Uterus (tissue), 4 donors: Measurements from ENCODE around the gene IL4R. TPM values are rescaled to one million over a fixed set of nuclear protein-coding genes. Genes with fewer than 3 reads are reported as not detected.

ENCODE experiments used
- DNase-seq, 2 donors: peaks; one replicate each; pipeline ENCODE4 v3.0.0-alpha.2; 2019 to 2020
- H3K27ac ChIP-seq, 2 donors: fragments of 200-600 bp; sonication (generic); 1 replicate in 1 of 2; 2 replicates in 1 of 2; pipeline ENCODE4 v1.5.1; 2016 to 2018
- H3K27me3 ChIP-seq, 2 donors: fragments of 200-600 bp; sonication (generic); one replicate each; pipeline ENCODE4 v1.5.1; 2018 to 2019; ENCODE audit warnings: control low read depth in 1 of 2
- H3K36me3 ChIP-seq, 2 donors: fragments of 200-600 bp; sonication (generic); one replicate each; pipeline ENCODE4 v1.5.1; 2019; ENCODE audit warnings: control low read depth in 1 of 2
- H3K4me1 ChIP-seq, 2 donors: fragments of 200-600 bp; sonication (generic); one replicate each; pipeline ENCODE4 v1.5.1; 2018 to 2019; ENCODE audit warnings: control low read depth in 1 of 2
- H3K4me3 ChIP-seq, 2 donors: fragments of 200-600 bp; sonication (generic); 1 replicate in 1 of 2; 2 replicates in 1 of 2; pipeline ENCODE4 v1.5.1; 2018 to 2019; ENCODE audit warnings: mild to moderate bottlenecking in 1 of 2
- H3K9me3 ChIP-seq, 2 donors: fragments of 200-600 bp; sonication (generic); one replicate each; pipeline ENCODE4 v1.5.1; 2019; ENCODE audit warnings: control low read depth in 1 of 2
- CTCF ChIP-seq, 4 experiments: fragments of 200-600 bp in 2 of 4; fragments of 450-650 bp in 2 of 4; sonication (generic) in 2 of 4; IDR thresholded peaks; one replicate each; pipeline ENCODE4 v1.5.1; 2016 to 2019; ENCODE audit warnings: antibody characterized with exemption in 4 of 4, mild to moderate bottlenecking in 2 of 4, moderate library complexity in 1 of 4
- POLR2A ChIP-seq, 2 donors: fragments of 450-650 bp; IDR thresholded peaks; one replicate each; pipeline ENCODE4 v1.6.1; 2016; ENCODE audit warnings: antibody characterized with exemption in 2 of 2, mild to moderate bottlenecking in 1 of 2, moderate library complexity in 1 of 2
- intact Hi-C: fragments of 100-400 bp; cut with DNase I; formaldehyde crosslinking; loops from one replicate; pipeline ENCODE4 v1.15.1; 2023; ENCODE audit warnings: low total_unique reads
- total RNA-seq, 4 donors: library from RNA; depleted of rRNA in 3 of 4; stranded (reverse); fragments of >200 nt in 3 of 4; gene quantifications; one replicate each; pipeline versions ENCODE4 v1.1.0 to v1.2.4, GENCODE V29; 2014 to 2023
- donor health status: DM: yes; HTN: yes; CAD: no.

Gene IL4R
- total RNA-seq, 4 donors from 2014 or later, result 9.4 to 137 (median 45.4) TPM

GRCh38 chr16:27402569-27402963, 88.8 kb downstream of the IL4R start:
- H3K4me3 ChIP-seq, result no peak overlapping the region
- no peak for DNase-seq
- H3K4me1 ChIP-seq, result no peaks in the 10 kb centered on the region
- H3K36me3 ChIP-seq, result no peaks in the 10 kb centered on the region
- intact Hi-C loops, result no loop called here
- no peaks in the 10 kb centered on the region for H3K27me3 ChIP-seq
- H3K27ac ChIP-seq, result no peak overlapping the region
- no peak for TF ChIP-seq CTCF (IDR thresholded peaks at IDR 0.05)
- TF ChIP-seq POLR2A (IDR thresholded peaks at IDR 0.05), result no peak
- H3K9me3 ChIP-seq, result no peaks in the 10 kb centered on the region

- DNase-seq, result no peak
- no peaks in the 10 kb centered on the region for H3K9me3 ChIP-seq
- TF ChIP-seq POLR2A (IDR thresholded peaks at IDR 0.05) (no peak), CTCF (IDR thresholded peaks at IDR 0.05) (no peak)
- no peaks in the 10 kb centered on the region for H3K36me3 ChIP-seq
- no peaks in the 10 kb centered on the region for H3K27me3 ChIP-seq
- no peak overlapping the region for H3K27ac ChIP-seq
- no peaks in the 10 kb centered on the region for H3K4me1 ChIP-seq
- intact Hi-C loops, result no loop called here
- no peak overlapping the region for H3K4me3 ChIP-seq
Observed at GRCh38 chr16:27402964-27403600, 89.3 kb downstream of the IL4R start.

GRCh38 chr16:27403601-27403992, 89.8 kb downstream of the IL4R start:
- Histone ChIP-seq H3K9me3 (no peaks in the 10 kb centered on the region), H3K4me1 (no peaks in the 10 kb centered on the region), H3K4me3 (no peak overlapping the region), H3K36me3 (no peaks in the 10 kb centered on the region), H3K27me3 (no peaks in the 10 kb centered on the region), H3K27ac (no peak overlapping the region)
- no peak for DNase-seq
- intact Hi-C loops, result no loop called here
- no peak for TF ChIP-seq POLR2A (IDR thresholded peaks at IDR 0.05)
- no peak for TF ChIP-seq CTCF (IDR thresholded peaks at IDR 0.05)

GRCh38 chr16:27404163-27404823, 90.5 kb downstream of the IL4R start:
- Histone ChIP-seq H3K9me3 (no peaks in the 10 kb centered on the region), H3K4me1 (no peaks in the 10 kb centered on the region), H3K4me3 (no peak overlapping the region), H3K27ac (no peak overlapping the region), H3K36me3 (no peaks in the 10 kb centered on the region), H3K27me3 (no peaks in the 10 kb centered on the region)
- no peak for DNase-seq
- TF ChIP-seq POLR2A (IDR thresholded peaks at IDR 0.05) (no peak), CTCF (IDR thresholded peaks at IDR 0.05) (no peak)
- intact Hi-C loops, result no loop called here

GRCh38 chr16:27405546-27406451, 92.0 kb downstream of the IL4R start:
- TF ChIP-seq CTCF (IDR thresholded peaks at IDR 0.05) (no peak), POLR2A (IDR thresholded peaks at IDR 0.05) (no peak)
- Histone ChIP-seq H3K4me3 (no peak overlapping the region), H3K36me3 (no peaks in the 10 kb centered on the region), H3K27me3 (no peaks in the 10 kb centered on the region), H3K4me1 (no peaks in the 10 kb centered on the region), H3K9me3 (no peaks in the 10 kb centered on the region), H3K27ac (no peak overlapping the region)
- intact Hi-C loops, result no loop called here
- no peak for DNase-seq
